LHCN-M2 (cell line): ENCODE results near the gene CES5A. TPM values are rescaled to one million over a fixed set of nuclear protein-coding genes. Genes with fewer than 3 reads are reported as not detected.
"Not testable (repeated sequence)": the region's sequence is repeated elsewhere in the genome, so short reads cannot be mapped to it uniquely, and the experiment has no call there.

Source experiments
- DNase-seq: peaks from one replicate; pipeline ENCODE4 v3.0.0-alpha.2; 2012; ENCODE audit warnings: low read depth
- total RNA-seq: library from RNA; depleted of rRNA; stranded (reverse); fragments of >200 nt; gene quantifications from 2 replicates; pipeline ENCODE4 v1.2.3, GENCODE V29; 2014

The CES5A gene
- total RNA-seq, 1 experiment from 2014 or later: not detected

- no peak for DNase-seq
Measured at GRCh38 chr16:55888546-55888945, 13.4 kb upstream of the CES5A start.

GRCh38 chr16:55876854-55877253 lies 1.7 kb upstream of the CES5A start:
- DNase-seq: no peak

GRCh38 chr16:55873122-55873521 lies 2.1 kb downstream of the CES5A start:
- no peak for DNase-seq

GRCh38 chr16:55872130-55872529 lies 3.0 kb downstream of the CES5A start:
- no peak for DNase-seq

- DNase-seq: no peak
Measured at GRCh38 chr16:55871411-55872038, 3.6 kb downstream of the CES5A start.

- DNase-seq: no peak
Measured at GRCh38 chr16:55868980-55869379, 6.2 kb downstream of the CES5A start.

GRCh38 chr16:55868137-55868536 lies 7.0 kb downstream of the CES5A start:
- no peak for DNase-seq

GRCh38 chr16:55861288-55861687 lies 13.9 kb downstream of the CES5A start:
- no peak for DNase-seq

GRCh38 chr16:55857650-55858049 lies 17.5 kb downstream of the CES5A start:
- not testable (repeated sequence) for DNase-seq

- no peak for DNase-seq
Measured at GRCh38 chr16:55856950-55857349, 18.2 kb downstream of the CES5A start.

GRCh38 chr16:55853114-55853513 lies 22.1 kb downstream of the CES5A start:
- peak; percentile 6 for DNase-seq

- no peak for DNase-seq
Measured at GRCh38 chr16:55849536-55849935, 25.6 kb downstream of the CES5A start.

GRCh38 chr16:55846598-55847346 lies 28.4 kb downstream of the CES5A start:
- no peak for DNase-seq

- no peak for DNase-seq
Measured at GRCh38 chr16:55843105-55843395, 32.1 kb downstream of the CES5A start.

- DNase-seq: peak; percentile 39
Measured at GRCh38 chr16:55842369-55843104, 32.6 kb downstream of the CES5A start.

- no peak for DNase-seq
Measured at GRCh38 chr16:55839115-55839514, 36.1 kb downstream of the CES5A start.

GRCh38 chr16:55836158-55836611 lies 39.0 kb downstream of the CES5A start:
- DNase-seq: no peak

- no peak for DNase-seq
Measured at GRCh38 chr16:55835581-55835980, 39.6 kb downstream of the CES5A start.

GRCh38 chr16:55835173-55835572 lies 40.0 kb downstream of the CES5A start:
- not testable (repeated sequence) for DNase-seq

- no peak for DNase-seq
Measured at GRCh38 chr16:55834049-55834448, 41.1 kb downstream of the CES5A start.

- DNase-seq: no peak
Measured at GRCh38 chr16:55832773-55833691, 42.1 kb downstream of the CES5A start, which contains the start of gene CES1. TSS of gene CES1 (minus strand) at chr16:55833096. CDS start at chr16:55833055, 41 bp downstream.

- DNase-seq: no peak
Measured at GRCh38 chr16:55832425-55832772, 42.8 kb downstream of the CES5A start.
